ENCODE results near the gene HAX1. TPM values are rescaled to one million over a fixed set of nuclear protein-coding genes. Genes with fewer than 3 reads are reported as not detected.

HAX1 gene
- total RNA-seq, 1 donor from 2014 or later, result 79.1 TPM

DNA sequence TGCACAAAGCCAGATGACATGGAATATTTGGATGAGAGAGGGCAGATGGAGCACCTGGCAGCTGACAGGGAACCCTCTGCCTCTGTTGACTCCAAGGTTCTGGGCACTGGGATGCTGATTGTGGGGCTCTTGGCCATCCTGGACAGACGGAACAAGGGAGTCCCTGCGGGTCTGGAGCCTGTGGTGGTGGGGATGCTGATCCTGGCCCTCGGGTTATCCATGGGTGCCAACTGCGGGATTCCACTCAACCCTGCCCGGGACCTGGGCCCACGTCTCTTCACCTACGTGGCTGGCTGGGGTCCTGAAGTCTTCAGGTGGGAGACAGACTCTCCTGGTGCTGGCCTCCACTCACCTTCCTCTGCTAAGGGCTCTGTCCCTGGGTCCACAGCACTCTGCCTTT, 51.1 kb downstream of the HAX1 start:
- no peak for DNase-seq
- Mint-ChIP-seq H3K4me3 (ENCODE audit: unreplicated experiment) (peak overlapping the region; percentile 52), H3K9me3 (ENCODE audit: unreplicated experiment) (peaks cover 4% of the 10 kb centered on the region), H3K36me3 (ENCODE audit: unreplicated experiment) (no peaks in the 10 kb centered on the region), H3K4me1 (ENCODE audit: low read depth, unreplicated experiment) (peaks cover 13% of the 10 kb centered on the region), H3K27me3 (ENCODE audit: unreplicated experiment) (peaks cover 10% of the 10 kb centered on the region), H3K27ac (ENCODE audit: unreplicated experiment) (no peak overlapping the region)
- TF ChIP-seq, protein P1, sequence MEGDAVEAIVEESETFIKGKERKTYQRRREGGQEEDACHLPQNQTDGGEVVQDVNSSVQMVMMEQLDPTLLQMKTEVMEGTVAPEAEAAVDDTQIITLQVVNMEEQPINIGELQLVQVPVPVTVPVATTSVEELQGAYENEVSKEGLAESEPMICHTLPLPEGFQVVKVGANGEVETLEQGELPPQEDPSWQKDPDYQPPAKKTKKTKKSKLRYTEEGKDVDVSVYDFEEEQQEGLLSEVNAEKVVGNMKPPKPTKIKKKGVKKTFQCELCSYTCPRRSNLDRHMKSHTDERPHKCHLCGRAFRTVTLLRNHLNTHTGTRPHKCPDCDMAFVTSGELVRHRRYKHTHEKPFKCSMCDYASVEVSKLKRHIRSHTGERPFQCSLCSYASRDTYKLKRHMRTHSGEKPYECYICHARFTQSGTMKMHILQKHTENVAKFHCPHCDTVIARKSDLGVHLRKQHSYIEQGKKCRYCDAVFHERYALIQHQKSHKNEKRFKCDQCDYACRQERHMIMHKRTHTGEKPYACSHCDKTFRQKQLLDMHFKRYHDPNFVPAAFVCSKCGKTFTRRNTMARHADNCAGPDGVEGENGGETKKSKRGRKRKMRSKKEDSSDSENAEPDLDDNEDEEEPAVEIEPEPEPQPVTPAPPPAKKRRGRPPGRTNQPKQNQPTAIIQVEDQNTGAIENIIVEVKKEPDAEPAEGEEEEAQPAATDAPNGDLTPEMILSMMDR (IDR thresholded peaks at IDR 0.05; ENCODE audit: partially characterized antibody, unreplicated experiment), result no peak

DNA sequence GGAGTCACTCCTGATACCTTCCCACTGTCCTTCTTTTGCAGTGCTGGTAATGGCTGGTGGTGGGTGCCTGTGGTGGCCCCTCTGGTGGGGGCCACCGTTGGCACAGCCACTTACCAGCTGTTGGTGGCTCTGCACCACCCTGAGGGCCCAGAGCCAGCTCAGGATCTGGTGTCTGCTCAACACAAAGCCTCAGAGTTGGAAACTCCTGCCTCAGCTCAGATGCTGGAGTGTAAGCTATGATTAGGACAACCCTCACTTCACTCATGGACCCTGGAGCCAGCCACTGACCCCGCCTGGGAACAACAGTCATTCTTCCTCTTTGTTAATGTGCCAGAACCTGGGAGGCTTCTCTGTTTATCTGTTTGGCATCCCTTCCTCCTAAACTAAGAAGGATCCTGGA, 51.8 kb downstream of the HAX1 start:
- Mint-ChIP-seq H3K27me3 (ENCODE audit: unreplicated experiment) (peaks cover 13% of the 10 kb centered on the region), H3K36me3 (ENCODE audit: unreplicated experiment) (no peaks in the 10 kb centered on the region), H3K4me3 (ENCODE audit: unreplicated experiment) (peak overlapping the region; percentile 96), H3K9me3 (ENCODE audit: unreplicated experiment) (peaks cover 7% of the 10 kb centered on the region), H3K4me1 (ENCODE audit: low read depth, unreplicated experiment) (peaks cover 15% of the 10 kb centered on the region), H3K27ac (ENCODE audit: unreplicated experiment) (no peak overlapping the region)
- TF ChIP-seq, protein P1 (IDR thresholded peaks at IDR 0.05; ENCODE audit: partially characterized antibody, unreplicated experiment), result no peak
- DNase-seq, result no peak

DNA sequence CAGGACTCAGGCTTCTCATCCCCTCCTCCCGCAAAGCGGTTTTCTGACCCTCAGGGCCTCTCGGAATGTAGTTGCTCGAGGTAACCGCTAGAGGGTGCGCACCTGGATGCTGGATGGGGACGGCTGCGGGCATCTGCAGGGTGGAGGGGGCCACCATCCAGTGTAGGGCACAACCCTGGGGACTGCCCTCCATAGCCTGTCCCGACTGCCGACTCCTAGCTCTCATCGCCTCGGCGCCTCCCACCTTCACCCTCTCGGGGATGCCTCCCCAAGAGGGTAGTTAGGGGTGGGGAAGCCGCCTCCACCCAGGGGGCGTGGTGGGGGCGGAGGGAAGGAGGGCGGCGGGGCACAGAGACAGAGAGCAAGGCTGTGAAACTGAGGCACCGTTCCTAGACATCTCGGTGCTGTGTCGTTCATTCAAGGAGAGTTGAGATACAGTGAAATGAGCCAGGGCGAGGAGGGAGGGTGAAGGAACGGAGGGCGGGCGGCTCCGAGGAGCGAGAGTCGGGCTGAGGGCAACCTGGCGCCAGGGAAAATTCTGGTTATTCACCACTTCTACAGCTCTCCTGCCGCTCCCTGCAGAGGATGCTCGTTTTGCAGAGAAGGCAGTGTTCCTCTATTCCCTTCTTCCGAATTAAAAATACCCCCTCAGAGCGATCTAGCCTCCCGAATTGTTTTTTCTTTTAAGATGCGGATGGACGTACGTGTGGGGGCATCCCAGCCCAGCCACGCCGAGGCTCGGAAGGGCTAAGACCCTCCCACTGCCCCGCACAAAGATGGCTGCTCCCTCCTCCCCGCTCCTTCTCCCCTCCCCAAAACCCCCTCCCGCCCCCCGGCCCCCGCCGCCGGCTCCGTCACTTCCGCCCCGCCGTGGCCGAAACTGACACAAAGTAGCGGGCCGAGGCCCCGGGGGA, 52.5 kb downstream of the HAX1 start, which contains the start of gene ATP8B2:
ATP8B2 (plus strand) TSS at position 857 of the 914 bp plus-strand sequence. CDS start 2,617 bp downstream, outside the sequence.
- Mint-ChIP-seq H3K4me3 (ENCODE audit: unreplicated experiment) (peak within 1 kb of the TSS; percentile 96), H3K27me3 (ENCODE audit: unreplicated experiment) (peaks cover 17% of the 10 kb centered on the region), H3K36me3 (ENCODE audit: unreplicated experiment) (no peaks in the 10 kb centered on the region), H3K27ac (ENCODE audit: unreplicated experiment) (peak within 1 kb of the TSS; percentile 94), H3K9me3 (ENCODE audit: unreplicated experiment) (peaks cover 10% of the 10 kb centered on the region), H3K4me1 (ENCODE audit: low read depth, unreplicated experiment) (peaks cover 22% of the 10 kb centered on the region)
- DNase-seq, result peak; percentile 92
- TF ChIP-seq, protein P1 (IDR thresholded peaks at IDR 0.05; ENCODE audit: partially characterized antibody, unreplicated experiment), result peak; percentile 99

Other genes starting within 250 kb of the HAX1 start
- 0.10 TPM for gene NUP210L, start 117.6 kb upstream of the HAX1 start, total RNA-seq (ENCODE audit: unreplicated experiment)
- gene TPM3, start 80.5 kb upstream of the HAX1 start, total RNA-seq (ENCODE audit: unreplicated experiment), result 392 TPM
- not detected for gene CFAP141, start 66.3 kb upstream of the HAX1 start, total RNA-seq (ENCODE audit: unreplicated experiment)
- 259 TPM for gene UBAP2L, start 51.7 kb upstream of the HAX1 start, total RNA-seq (ENCODE audit: unreplicated experiment)
- gene AQP10, start 48.5 kb downstream of the HAX1 start, total RNA-seq (ENCODE audit: unreplicated experiment), result not detected
- gene ATP8B2, start 52.9 kb downstream of the HAX1 start, total RNA-seq (ENCODE audit: unreplicated experiment), result 68.7 TPM
- gene IL6R, start 132.7 kb downstream of the HAX1 start, total RNA-seq (ENCODE audit: unreplicated experiment), result 1.6 TPM
- not detected for gene TDRD10, start 229.6 kb downstream of the HAX1 start, total RNA-seq (ENCODE audit: unreplicated experiment)
- gene SHE, start 229.8 kb downstream of the HAX1 start, total RNA-seq (ENCODE audit: unreplicated experiment), result 0.07 TPM